Measurements from ENCODE around the gene PPP3CA.

DNA sequence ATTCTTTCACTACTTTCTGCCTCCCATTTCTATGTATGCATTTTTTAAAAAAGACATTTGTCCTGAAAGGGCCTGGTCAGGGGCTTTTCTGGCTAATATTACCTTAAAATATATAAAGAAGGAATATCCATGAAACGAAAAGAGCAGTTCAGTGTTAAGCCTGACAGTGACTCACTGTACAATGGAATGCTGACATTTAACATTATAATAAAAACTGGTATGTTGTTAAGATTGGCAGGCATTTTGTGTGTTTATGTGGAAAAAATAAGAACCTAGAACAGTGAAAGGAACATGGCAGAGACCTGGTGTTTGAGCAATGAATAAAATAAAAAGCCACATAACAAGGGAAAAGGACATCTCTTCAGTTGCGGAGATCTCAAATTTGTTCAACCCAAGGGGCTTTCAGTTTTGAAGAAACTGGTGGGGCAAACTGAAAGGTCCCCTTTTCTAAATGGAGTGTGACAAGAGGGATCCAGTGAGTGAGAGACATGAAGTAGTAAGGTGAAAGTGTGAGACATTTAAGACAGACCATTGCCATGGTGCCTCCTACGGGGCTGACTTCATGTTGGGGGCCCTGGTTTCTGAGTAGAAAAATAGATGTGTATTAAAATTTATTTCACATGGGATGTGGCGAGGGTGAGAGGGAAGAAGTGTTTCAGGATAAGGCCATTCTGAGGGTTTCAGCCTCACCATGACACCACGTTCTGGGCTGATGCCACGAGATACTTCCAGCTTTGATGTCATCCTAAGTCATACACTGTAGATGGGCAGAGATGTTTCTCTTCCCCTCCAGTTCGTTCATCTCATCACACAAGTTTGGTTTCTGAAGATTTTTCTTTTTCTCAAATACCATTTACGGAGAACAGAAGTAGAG is 324.9 kb downstream of the PPP3CA start:
- TF ChIP-seq POLR2AphosphoS5 (IDR thresholded peaks at IDR 0.05; ENCODE audit: low read depth, low read length) (no peak), EZH2 (IDR thresholded peaks at IDR 0.05) (no peak), POLR2A (IDR thresholded peaks at IDR 0.05; ENCODE audit: borderline replicate concordance, extremely low read depth, insufficient read depth, insufficient read length) (no peak), EZH2phosphoT487 (IDR thresholded peaks at IDR 0.05; ENCODE audit: borderline replicate concordance) (no peak), ZNF274 (IDR thresholded peaks at IDR 0.05; ENCODE audit: low read depth, low read length) (no peak)

Data from HCT116 (cell line).